Renal pelvis (tissue), 4 donors: ENCODE results near the gene ARID3A. TPM values are rescaled to one million over a fixed set of nuclear protein-coding genes. Genes with fewer than 3 reads are reported as not detected.

Experiments used
- DNase-seq: peaks from one replicate; pipeline ENCODE4 v3.0.0-alpha.2; 2013
- polyA plus RNA-seq, 3 donors: library from polyadenylated mRNA; unstranded; fragments of 120-200 nt; gene quantifications; one replicate each; pipeline ENCODE4 v1.2.1, GENCODE V29; 2013; ENCODE audit not compliant: insufficient read length in 3 of 3

The ARID3A gene
- polyA plus RNA-seq, 3 donors: 25.3 to 38.8 (median 31.6) TPM

- DNase-seq: no peak
Observed at GRCh38 chr19:960020-960419, 34.2 kb downstream of the ARID3A start.

GRCh38 chr19:960601-960938 is 34.7 kb downstream of the ARID3A start:
- no peak for DNase-seq

- no peak for DNase-seq
Observed at GRCh38 chr19:961866-962620, 36.2 kb downstream of the ARID3A start.

GRCh38 chr19:962683-963400 is 37.0 kb downstream of the ARID3A start:
- DNase-seq: no peak

- DNase-seq: no peak
Observed at GRCh38 chr19:963486-963951, 37.7 kb downstream of the ARID3A start.

- DNase-seq: no peak
Observed at GRCh38 chr19:964116-964520, 38.3 kb downstream of the ARID3A start.

- DNase-seq: no peak
Observed at GRCh38 chr19:964761-965694, 39.2 kb downstream of the ARID3A start.

- no peak for DNase-seq
Observed at GRCh38 chr19:966485-967088, 40.8 kb downstream of the ARID3A start.

GRCh38 chr19:970695-971094 is 44.9 kb downstream of the ARID3A start:
- no peak for DNase-seq

- no peak for DNase-seq
Observed at GRCh38 chr19:971795-972194, 46.0 kb downstream of the ARID3A start.

- no peak for DNase-seq
Observed at GRCh38 chr19:972281-972680, 46.4 kb downstream of the ARID3A start.

- no peak for DNase-seq
Observed at GRCh38 chr19:973726-974563, 48.1 kb downstream of the ARID3A start.

- DNase-seq: no peak
Observed at GRCh38 chr19:974564-975257, 48.9 kb downstream of the ARID3A start.

GRCh38 chr19:976476-976875 is 50.6 kb downstream of the ARID3A start:
- no peak for DNase-seq

GRCh38 chr19:977058-977464 is 51.2 kb downstream of the ARID3A start:
- no peak for DNase-seq

- DNase-seq: no peak
Observed at GRCh38 chr19:979318-979741, 53.5 kb downstream of the ARID3A start.

GRCh38 chr19:980133-980998 is 54.5 kb downstream of the ARID3A start:
- no peak for DNase-seq

GRCh38 chr19:982567-983170 is 56.8 kb downstream of the ARID3A start:
- peak; percentile 68 for DNase-seq
